GM12892 (cell line): ENCODE results near the gene POPDC2.

Experiments used
- POLR2A ChIP-seq: IDR thresholded peaks from 2 replicates; pipeline ENCODE4 v1.6.1; 2011; ENCODE audit warnings: low read depth, low read length, control low read depth
- POLR2AphosphoS5 ChIP-seq: IDR thresholded peaks from 2 replicates; pipeline ENCODE4 v1.6.1; 2011; ENCODE audit warnings: low read depth, low read length, control low read depth
- TAF1 ChIP-seq: IDR thresholded peaks from 2 replicates; pipeline ENCODE4 v1.6.1; 2011; ENCODE audit warnings: low read depth, mild to moderate bottlenecking, control low read depth, low read length, borderline replicate concordance

DNA sequence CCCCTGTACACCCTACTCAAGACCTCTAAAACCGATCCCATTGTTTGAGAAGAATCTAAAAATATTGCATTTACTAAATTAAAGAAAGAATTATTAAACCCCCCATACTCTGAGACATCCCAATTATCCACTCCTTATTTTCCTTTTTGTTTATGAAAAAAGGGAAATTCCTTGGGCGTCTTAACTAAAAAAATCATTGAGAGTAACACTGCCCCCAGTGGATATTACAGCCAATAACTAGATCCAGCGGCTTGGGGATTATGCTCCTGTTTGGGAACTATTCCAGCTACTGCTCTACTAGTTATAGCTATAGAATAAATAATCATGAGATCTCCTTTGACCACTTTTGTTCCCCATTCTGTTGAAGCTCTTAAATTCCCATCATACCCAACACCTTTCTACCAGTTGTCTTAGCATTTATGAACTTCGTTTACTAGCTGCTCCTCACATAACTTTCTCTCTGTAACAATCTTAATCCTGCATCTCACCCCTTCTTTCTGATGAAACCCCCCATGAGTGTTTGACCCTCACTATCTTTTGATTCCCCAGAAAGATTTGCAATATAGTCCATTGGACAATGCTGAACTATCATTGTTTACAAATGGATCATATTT is 29.8 kb upstream of the POPDC2 start:
- no peak for TF ChIP-seq POLR2A
- TF ChIP-seq POLR2AphosphoS5 = no peak
- no peak for TF ChIP-seq TAF1
